HepG2 (cell line): Measurements from ENCODE around the gene ZNF484. TPM values are rescaled to one million over a fixed set of nuclear protein-coding genes. Genes with fewer than 3 reads are reported as not detected.
"Not testable (repeated sequence)": the region's sequence is repeated elsewhere in the genome, so short reads cannot be mapped to it uniquely, and the experiment has no call there.

Experiments
- ATAC-seq: fragments of 200-7000 bp; cut with Tn5 transposase; 3 replicates; pipeline ENCODE4 v1.9.1; 2020; ENCODE audit warnings: mild to moderate bottlenecking, moderate library complexity
- BruUV-seq: library from RNA; stranded (reverse); fragments of 400-500 nt; replicated peaks from 2 replicates; lab custom pipeline; 2021; lab: Mats Ljungman, UMichigan
- CTCF ChIA-PET: fragments of 300-600 bp; formaldehyde crosslinking; extraction: SDS; loops from one replicate; lab custom pipeline; 2021; ENCODE audit warnings: low total read pairs, inconsistent platforms, low intra/inter-chr PET ratio; lab: Yijun Ruan, JAX
- POLR2A ChIA-PET: fragments of 350-600 bp; sonication (Branson Sonifier 250); formaldehyde crosslinking; loops from one replicate; lab custom pipeline; 2020; ENCODE audit warnings: antibody characterized with exemption, inconsistent platforms; lab: Yijun Ruan, JAX
- DNase-seq: peaks from one replicate; pipeline ENCODE4 v3.0.0-alpha.2; 2015; ENCODE audit warnings: low spot score
- FAIRE-seq: peaks from 3 replicates; lab custom pipeline; 2011; peaks lifted over from hg19 to GRCh38; lab: Jason Lieb, UNC
- H2AFZ ChIP-seq: one replicate; pipeline ENCODE4 v1.6.1; 2011; ENCODE audit warnings: low read length, inconsistent platforms
- H3K27ac ChIP-seq: fragments of 300-600 bp; 3 replicates; pipeline ENCODE4 v1.8.0; 2011; ENCODE audit warnings: mixed run types, mild to moderate bottlenecking, mixed read lengths, low read length, inconsistent platforms; ENCODE audit not compliant: insufficient read depth; ENCODE audit errors: extremely low read length
- H3K27me3 ChIP-seq, 2 experiments: fragments of 200-600 bp in 1 of 2; 2 replicates in 1 of 2; 3 replicates in 1 of 2; pipeline versions ENCODE4 v1.6.0 to v1.8.0; 2011; ENCODE audit warnings: low read length in 2 of 2, mild to moderate bottlenecking in 2 of 2, moderate library complexity in 2 of 2, inconsistent platforms in 1 of 2; ENCODE audit not compliant: insufficient read depth in 2 of 2, control insufficient read depth in 1 of 2
- H3K36me3 ChIP-seq, 2 experiments: fragments of 200-600 bp in 1 of 2; replicated peaks in 1 of 2; 2 replicates in 1 of 2; 3 replicates in 1 of 2; pipeline versions ENCODE4 v1.5.1 to v1.8.0; 2011; ENCODE audit warnings: low read length in 2 of 2, inconsistent platforms in 1 of 2; ENCODE audit not compliant: insufficient read depth in 2 of 2, control insufficient read depth in 1 of 2
- H3K4me1 ChIP-seq: 2 replicates; pipeline ENCODE4 v1.5.1; 2012; ENCODE audit warnings: low read length, inconsistent platforms; ENCODE audit not compliant: insufficient read depth
- H3K4me2 ChIP-seq: 2 replicates; pipeline ENCODE4 v1.6.0; 2011; ENCODE audit warnings: low read depth, low read length, inconsistent platforms
- H3K4me3 ChIP-seq, 3 experiments: fragments of 200-600 bp in 1 of 3; sonication (generic), shearing (Covaris generic) in 1 of 3; replicated peaks in 1 of 3; 2 replicates each; pipeline ENCODE4 v1.5.1; 2011 to 2016; ENCODE audit warnings: low read length in 3 of 3, inconsistent platforms in 2 of 3, low read depth in 2 of 3, mild to moderate bottlenecking in 2 of 3, control low read depth in 1 of 3, mixed read lengths in 1 of 3; ENCODE audit not compliant: insufficient read depth in 1 of 3
- H3K79me2 ChIP-seq: one replicate; pipeline ENCODE4 v1.6.1; 2011; ENCODE audit warnings: low read length, inconsistent platforms; ENCODE audit not compliant: insufficient read depth
- H3K9ac ChIP-seq: 2 replicates; pipeline ENCODE4 v1.6.0; 2011; ENCODE audit warnings: mild to moderate bottlenecking, low read depth, low read length, inconsistent platforms; ENCODE audit not compliant: insufficient read depth
- H3K9me3 ChIP-seq: 2 replicates; pipeline ENCODE4 v1.5.1; 2012; ENCODE audit warnings: mild to moderate bottlenecking, low read length
- H4K20me1 ChIP-seq: 2 replicates; pipeline ENCODE4 v1.6.0; 2011; ENCODE audit warnings: inconsistent platforms, mild to moderate bottlenecking, low read length, moderate library complexity; ENCODE audit not compliant: insufficient read depth
- SOX13 ChIP-seq, 3 experiments: fragments of 450-650 bp in 1 of 3; sonication (generic) in 1 of 3; formaldehyde crosslinking in 1 of 3; IDR thresholded peaks in 2 of 3; conservative IDR thresholded peaks in 1 of 3; 2 replicates each; pipeline versions ENCODE4 v1.5.0 to v1.6.1; 2016 to 2020; ENCODE audit warnings: antibody characterized with exemption in 1 of 3, mild to moderate bottlenecking in 1 of 3, missing compliant biosample characterization in 1 of 3, missing genetic modification reagents in 1 of 3, moderate library complexity in 1 of 3
- SOX5 ChIP-seq: IDR thresholded peaks from 2 replicates; pipeline ENCODE4 v1.6.1; 2016; ENCODE audit warnings: borderline replicate concordance
- WGBS: methylation state at CpG from one replicate; pipeline ENCODE4 v1.1.6; 2017; ENCODE audit warnings: low lambda C conversion rate; 5-methylcytosine and 5-hydroxymethylcytosine counted together
- in situ Hi-C: cut with HindIII; loops from 2 replicates; pipeline ENCODE4 v1.10.0; 2017; ENCODE audit warnings: low pct_unique_long_range_greater_than_20kb; ENCODE audit not compliant: extremely low pct_ligation_motif_present
- intact Hi-C: fragments of 100-400 bp; cut with micrococcal nuclease; formaldehyde crosslinking; loops from one replicate; pipeline ENCODE4 v1.10.0; 2022; ENCODE audit not compliant: unreplicated experiment
- polyA plus RNA-seq, 8 experiments: library from polyadenylated mRNA; depleted of rRNA in 3 of 8; stranded (reverse) in 7 of 8; unstranded in 1 of 8; fragments of >200 nt; fragmentation: Illumina TruSeq in 4 of 8; extraction: Trizol in 4 of 8; gene quantifications; 2 replicates each; pipeline versions ENCODE4 v1.2.1 to v1.2.3, GENCODE V29; 2011 to 2016; ENCODE audit warnings: low read depth in 4 of 8, missing spikeins in 1 of 8, mixed read lengths in 1 of 8; ENCODE audit not compliant: insufficient read depth in 1 of 8
- total RNA-seq, 5 experiments: library from RNA; depleted of rRNA; stranded (reverse); fragments of >200 nt; fragmentation: Illumina TruSeq; extraction: Trizol; gene quantifications; 2 replicates each; pipeline ENCODE4 v1.2.3, GENCODE V29; 2016; ENCODE audit warnings: low read depth in 1 of 5
- TF ChIP-seq, protein P1 (sequence below), 2 experiments: sonication (generic) in 1 of 2; formaldehyde crosslinking in 1 of 2; IDR thresholded peaks; 2 replicates each; pipeline versions ENCODE4 v1.4.0 to v1.6.1; 2016 to 2020; ENCODE audit warnings: borderline replicate concordance in 1 of 2, low read depth in 1 of 2, mild to moderate bottlenecking in 1 of 2, missing genetic modification reagents in 1 of 2

Gene ZNF484
- total and polyA plus RNA-seq, 2 of the 13 experiments (the other 11 are each of a cell fraction or from before 2014, with no cell fraction given) = 0.96 to 7.2 TPM

DNA sequence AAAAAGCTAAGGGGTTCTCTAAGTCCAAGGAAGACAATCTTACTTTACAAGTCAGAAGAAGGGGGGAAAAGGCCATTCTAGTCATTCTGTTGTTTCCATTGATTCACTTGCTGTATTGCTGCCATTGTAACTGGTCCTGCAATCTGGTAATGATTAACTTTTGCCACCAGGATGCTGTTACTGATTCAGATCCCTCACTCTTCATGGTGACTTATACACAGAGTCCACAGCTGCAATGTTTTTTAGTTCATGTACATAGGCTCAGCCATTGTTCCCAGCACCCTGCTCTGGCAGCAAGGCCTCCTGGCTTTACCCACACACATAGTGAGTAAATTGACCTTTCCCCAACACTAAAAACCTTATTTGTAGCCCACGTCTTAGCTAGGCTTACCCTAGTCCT lies 57.9 kb downstream of the ZNF484 start:
- H3K4me3 ChIP-seq; H2AFZ ChIP-seq; H3K4me1 ChIP-seq; intact Hi-C loops; H3K9me3 ChIP-seq; H3K9ac ChIP-seq; H4K20me1 ChIP-seq; BruUV-seq; POLR2A ChIA-PET; CTCF ChIA-PET; H3K27me3 ChIP-seq; H3K27ac ChIP-seq; H3K4me2 ChIP-seq; in situ Hi-C loops; FAIRE-seq; H3K79me2 ChIP-seq; H3K36me3 ChIP-seq; TF ChIP-seq SOX13 (IDR thresholded peaks at IDR 0.05): not testable (repeated sequence)
- TF ChIP-seq SOX13 (CRISPR knock-in tag; conservative IDR thresholded peaks at IDR 0.05 in 1 of 2, IDR thresholded peaks at IDR 0.05 in 1 of 2) (0 out of 4 replicates have a peak, but pooled peaks of 1 of the 2 experiments have one; percentile 17), SOX5 (CRISPR knock-in tag) (0 out of 2 replicates have a peak, but pooled peaks have one; percentile 7)
- TF ChIP-seq, protein P1, sequence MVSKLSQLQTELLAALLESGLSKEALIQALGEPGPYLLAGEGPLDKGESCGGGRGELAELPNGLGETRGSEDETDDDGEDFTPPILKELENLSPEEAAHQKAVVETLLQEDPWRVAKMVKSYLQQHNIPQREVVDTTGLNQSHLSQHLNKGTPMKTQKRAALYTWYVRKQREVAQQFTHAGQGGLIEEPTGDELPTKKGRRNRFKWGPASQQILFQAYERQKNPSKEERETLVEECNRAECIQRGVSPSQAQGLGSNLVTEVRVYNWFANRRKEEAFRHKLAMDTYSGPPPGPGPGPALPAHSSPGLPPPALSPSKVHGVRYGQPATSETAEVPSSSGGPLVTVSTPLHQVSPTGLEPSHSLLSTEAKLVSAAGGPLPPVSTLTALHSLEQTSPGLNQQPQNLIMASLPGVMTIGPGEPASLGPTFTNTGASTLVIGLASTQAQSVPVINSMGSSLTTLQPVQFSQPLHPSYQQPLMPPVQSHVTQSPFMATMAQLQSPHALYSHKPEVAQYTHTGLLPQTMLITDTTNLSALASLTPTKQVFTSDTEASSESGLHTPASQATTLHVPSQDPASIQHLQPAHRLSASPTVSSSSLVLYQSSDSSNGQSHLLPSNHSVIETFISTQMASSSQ (IDR thresholded peaks at IDR 0.05; ENCODE audit: low read depth) = peak; percentile 63
- TF ChIP-seq, protein P1 (CRISPR knock-in tag; IDR thresholded peaks at IDR 0.05; ENCODE audit: borderline replicate concordance) = not testable (repeated sequence)
- DNase-seq (peak; percentile 29), ATAC-seq (peak; percentile 74)
- WGBS = 0% methylated on average over 1 of the region's 1 CpG
